Measurements from ENCODE around the gene ACP1.

The ACP1 gene

DNA sequence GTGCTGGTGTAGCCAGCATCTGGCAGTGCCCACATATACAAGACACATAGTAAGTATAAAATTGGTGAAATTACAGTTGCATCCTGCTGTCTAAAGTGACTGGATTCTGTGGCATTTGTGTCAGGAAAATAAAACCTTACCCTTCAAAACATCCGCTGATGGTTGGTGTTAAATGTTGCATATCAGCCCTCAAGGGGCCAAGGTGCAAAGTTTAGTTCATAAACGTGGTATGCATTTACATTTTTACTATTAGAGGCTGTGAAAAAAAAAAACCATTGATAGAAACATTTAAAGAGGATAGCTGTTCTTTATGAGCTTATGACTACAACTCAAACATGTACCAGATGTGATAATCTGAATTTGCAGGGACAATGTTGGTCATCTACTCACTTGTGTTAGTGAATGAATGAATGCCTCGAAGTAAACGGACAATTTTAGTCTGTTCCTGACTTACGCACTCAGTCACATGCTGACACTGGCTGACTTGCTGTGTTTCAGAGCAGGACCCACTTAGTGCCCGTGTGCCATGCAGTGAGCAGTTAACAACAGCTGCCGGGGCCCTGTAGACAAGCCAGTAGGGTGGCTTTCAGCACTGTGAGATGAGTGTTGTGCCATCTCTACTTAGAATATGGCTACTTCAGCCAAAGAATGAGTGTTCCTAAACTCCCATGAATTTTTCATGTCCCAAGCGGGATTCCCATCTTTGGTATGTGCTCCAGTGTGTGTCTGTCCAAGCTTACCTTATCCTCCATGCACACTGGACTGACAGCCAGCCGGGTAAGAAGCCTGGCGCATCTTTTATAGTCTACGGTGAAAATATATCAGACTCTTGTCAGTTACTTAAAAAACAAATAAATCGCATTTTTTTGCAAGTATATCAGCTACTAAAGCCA lies 17.9 kb downstream of the ACP1 start:
- DNase-seq: no peak

- DNase-seq: no peak
Observed at GRCh38 chr2:283996-284794, 19.4 kb downstream of the ACP1 start.

DNA sequence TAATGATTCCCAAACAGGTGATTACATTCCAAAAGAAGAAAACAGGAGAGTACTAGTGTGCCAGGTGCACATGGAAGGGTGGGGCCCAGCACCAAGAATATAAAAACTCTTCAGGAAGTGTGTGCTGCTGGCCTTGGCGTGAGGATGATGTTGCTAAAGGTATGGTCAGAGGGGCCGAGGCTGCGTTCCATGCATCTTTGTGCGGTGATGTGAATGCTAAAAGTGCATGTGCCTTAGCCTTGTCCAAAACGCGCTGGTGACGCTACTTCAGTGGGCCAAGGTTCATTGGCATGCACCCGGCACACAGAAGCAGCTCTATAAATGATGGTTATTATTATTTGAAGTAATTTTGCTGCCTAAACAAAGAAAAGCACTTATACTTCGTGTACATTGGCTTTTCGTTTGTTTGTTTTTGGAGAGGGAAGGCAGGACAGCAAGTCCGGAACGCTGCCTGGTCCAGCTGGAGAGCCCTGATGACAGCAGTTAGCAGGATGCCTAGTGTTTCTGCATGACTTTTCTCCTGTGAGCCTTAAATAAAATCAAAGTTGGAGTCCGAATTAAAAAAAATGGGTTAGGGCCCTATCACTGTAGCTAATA lies 20.2 kb downstream of the ACP1 start:
- DNase-seq: no peak

DNA sequence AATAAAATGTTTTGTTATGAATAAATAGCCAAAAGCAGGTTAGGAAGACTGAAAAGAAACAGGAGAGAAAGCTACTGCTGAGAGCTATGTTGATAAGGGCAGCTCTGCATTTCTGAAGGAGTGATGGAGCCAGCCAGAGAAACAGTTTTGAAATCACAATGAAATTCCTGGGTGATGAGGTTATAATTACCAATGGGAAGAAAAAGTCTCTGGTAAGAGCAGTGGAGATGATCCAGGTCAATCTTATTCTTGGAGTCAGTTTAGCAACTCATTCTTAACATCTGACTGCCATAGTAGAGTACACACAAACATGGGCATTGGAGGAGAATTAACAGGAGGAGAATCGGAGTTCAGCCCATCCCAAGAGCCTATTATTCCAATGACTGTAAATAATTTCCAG lies 20.8 kb downstream of the ACP1 start:
- no peak for DNase-seq

DNA sequence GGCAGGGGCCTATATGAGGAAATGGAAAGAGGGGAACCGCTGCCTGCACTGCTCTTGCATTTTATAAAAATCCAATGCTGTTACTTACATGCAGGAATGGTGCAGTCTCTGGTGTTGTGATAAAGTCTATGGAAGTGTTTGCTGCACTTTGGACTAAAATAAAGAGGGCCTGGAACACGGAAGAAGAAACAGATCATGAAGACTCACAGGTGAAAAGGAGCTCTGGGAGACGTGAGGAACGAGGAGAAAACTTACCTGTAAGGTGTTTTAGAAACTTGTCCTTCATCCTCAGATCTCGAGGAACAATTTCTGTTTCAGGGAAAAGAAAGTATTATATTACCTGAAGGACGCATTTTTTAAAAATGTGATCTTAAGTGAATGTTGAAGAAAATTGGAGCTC lies 21.3 kb downstream of the ACP1 start:
- DNase-seq: no peak

GRCh38 chr2:286774-287392 lies 22.1 kb downstream of the ACP1 start:
- DNase-seq: no peak

GRCh38 chr2:287471-287885 lies 22.7 kb downstream of the ACP1 start:
- DNase-seq: no peak

DNA sequence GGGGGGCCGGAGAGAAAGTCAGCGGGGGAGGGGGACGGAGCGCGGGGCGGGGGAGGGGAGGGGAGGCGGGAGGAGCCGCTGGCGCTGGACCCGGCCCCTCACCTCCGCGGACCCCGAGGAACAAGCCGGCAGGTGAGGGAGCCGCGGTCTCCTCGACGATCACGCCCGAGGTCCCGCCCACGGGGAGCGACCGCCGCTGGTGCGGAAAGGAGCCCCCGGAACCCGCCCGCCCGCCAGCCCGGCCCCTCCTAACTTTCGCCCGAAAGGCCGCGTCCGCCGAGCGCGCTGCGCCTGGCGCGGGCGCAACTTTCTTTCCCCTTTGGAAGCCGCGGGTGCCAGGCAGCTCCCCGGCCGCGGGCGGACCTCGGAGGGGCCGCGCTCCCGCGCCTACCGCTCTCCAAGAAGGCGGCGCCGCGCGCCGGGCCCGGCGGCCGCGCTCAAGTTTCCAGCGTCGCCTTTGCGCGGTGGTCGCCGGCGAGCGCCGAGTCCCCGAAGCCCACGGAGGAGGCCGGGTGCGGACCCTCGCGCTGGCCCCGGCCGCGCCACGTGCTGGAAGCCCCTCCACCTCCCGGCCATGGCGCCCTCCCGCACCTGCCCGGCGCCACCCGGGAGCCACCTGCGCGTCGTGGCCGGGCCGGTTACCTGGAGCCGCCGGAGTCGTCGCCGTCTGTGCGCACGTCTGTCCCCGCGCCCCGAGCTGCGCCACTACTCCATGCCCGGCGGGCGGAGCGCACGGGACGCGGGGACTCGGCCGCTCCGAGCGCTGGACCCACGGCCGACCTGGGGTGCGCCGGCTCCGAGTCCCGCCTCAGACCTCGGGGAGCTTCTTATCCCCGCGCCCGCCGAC lies 23.4 kb downstream of the ACP1 start, which contains the start of gene ALKAL2:
TSS of gene ALKAL2 (minus strand) at position 181 of the 847 bp plus-strand sequence. CDS start 256 bp downstream, outside the sequence.
- DNase-seq: no peak

DNA sequence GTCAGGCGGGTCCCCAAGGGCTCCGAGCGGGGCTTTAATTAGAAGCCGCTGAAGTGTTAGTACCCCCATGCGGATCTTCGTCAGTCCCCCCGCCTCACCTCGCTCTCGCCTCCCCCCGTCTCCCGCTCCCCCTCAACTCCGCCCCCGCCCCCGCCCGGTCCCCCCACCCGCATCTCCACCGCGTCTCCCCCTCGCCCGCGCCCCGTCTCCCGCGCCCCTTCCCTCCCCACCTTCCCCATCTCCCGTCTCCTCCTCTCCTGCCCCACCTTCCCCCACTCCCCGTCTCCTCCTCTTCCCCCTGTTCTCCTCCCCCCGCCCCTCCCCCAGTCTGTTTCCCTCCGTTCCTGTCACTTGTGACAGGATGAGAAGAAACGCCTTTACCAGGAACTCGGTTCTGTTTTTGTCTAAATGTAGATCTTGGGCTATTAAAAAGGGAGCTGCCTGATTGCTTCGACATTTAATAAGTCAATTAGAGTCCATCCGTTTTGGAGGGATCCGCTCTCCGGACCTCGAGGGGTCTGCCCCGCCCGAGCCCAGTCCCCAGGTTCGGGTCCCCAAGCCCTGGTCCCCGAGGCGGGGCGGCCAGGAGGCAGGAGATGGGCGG lies 24.1 kb downstream of the ACP1 start:
- DNase-seq: no peak

DNA sequence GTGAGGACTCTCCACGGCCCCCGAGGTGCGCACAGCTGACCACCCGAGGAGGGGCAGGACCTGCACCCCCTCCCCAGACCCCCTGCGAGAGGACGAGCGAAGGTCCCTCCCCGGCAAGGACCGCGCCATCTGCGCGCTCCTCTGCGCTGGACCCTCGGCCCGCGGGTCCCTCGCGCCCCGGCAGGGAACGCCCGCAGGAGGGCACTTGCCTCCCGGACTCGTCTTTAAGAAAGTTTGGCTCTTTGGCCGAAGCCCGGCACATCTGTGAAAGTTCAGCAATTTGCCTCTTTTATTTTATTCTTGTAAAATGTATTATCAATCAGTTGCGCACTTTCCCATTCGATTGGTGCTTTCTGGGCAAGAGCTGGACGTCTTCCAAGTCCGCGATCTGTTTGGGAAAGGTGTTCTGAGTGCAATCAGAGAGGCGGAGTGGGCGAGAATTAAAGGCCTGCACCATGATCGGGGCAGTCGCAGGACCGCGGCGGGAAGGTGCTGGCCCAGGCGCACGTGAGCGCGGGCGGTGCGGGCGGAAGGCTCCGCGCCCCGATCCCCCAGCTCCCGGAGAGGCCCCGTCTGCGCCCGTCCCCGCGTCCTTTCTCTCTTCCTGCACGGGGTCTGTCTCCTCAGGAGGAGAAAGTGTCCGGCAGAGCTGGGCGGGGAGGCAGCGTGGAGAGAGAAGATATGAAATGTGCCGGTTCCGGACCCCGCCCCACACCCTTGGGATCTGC lies 24.8 kb downstream of the ACP1 start:
- DNase-seq: no peak

DNA sequence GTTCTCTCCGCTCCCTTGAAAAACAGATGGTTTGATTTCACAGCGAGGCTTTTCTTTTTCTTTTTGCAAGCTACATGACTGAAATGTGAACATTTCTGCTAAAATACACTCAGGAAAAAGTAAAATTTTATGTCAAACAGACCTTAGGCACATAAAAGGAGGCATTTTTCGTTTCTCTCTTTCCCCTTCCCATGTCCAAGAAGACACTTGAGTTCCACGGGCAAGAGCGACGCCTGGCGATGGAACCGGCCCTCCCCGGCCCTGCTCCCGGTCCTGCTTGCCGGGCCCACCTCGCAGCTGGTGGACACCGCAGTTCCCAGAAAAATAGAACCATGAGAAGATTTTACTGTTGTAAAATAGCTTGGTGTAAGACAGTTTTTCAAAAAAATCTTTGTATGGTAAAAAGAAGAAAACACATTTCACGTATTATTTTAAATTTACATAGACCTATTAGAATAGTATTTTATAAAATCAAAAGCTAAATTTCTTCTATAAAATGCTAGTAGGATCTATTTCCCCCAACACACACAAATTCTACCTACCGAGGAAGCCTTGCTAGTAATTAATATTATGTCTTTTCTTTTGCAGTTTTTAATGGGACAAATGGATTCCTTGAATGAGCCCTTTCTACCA lies 25.5 kb downstream of the ACP1 start:
- DNase-seq: no peak

GRCh38 chr2:295090-295489 lies 30.3 kb downstream of the ACP1 start:
- no peak for DNase-seq

DNA sequence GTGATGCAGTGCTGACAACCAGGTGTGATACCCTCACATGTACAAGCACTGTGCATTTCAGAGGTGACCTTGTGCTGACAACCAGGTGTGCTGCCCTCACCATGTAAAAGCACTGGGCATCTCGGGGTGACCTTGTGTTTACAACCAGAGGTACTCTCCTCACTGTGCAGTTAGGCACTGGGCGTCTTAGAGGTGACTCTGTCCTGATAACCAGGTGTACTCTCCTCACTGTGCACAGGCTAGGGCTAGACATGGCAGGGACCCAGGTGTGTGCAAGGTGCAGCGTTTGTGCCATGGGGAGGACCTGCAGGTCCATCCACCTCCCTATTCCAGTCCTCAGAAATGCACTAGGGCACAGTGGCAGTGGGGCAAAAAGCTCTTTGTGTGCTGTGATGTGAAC lies 31.6 kb downstream of the ACP1 start:
- DNase-seq: no peak

- DNase-seq: no peak
Observed at GRCh38 chr2:305366-305765, 40.6 kb downstream of the ACP1 start.

DNA sequence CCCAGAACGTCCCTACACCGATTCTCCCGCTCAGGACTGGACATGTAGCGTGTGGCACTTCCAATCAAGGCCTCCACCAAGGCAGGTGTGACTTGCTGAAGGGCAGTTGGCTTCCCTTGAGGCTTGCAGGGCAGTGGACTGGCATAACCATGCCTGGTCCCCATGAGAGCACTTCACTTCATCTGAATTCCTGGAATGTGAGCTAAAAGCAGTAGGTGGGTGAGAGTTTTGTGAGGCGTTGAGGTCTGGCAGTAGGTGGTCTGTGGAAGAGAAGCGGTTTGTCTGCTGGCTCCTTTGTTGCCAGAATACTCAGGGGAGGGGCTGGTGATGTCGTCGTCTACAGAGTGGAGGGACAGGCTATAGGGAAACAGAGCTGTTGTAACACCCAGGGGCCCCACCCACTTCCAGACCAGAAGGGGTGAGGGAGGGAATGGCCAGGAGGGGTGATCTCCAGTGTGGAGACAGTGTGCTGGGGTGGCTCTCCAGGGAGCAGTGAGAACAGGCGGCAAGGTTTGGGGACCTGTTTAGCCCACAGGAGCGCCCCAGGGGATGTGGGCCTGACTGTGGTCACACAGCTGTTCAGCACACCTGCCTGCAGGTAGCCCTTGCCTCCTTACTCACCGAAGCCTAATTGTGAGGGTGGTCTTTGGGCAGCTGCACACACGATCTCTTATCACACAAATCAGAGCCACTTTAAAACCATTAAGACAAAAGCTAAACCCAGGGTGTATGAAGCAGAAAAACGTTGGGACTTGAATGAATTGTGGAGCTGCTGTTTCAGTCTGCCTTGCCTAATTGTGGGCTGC lies 44.6 kb downstream of the ACP1 start:
- no peak for DNase-seq

DNA sequence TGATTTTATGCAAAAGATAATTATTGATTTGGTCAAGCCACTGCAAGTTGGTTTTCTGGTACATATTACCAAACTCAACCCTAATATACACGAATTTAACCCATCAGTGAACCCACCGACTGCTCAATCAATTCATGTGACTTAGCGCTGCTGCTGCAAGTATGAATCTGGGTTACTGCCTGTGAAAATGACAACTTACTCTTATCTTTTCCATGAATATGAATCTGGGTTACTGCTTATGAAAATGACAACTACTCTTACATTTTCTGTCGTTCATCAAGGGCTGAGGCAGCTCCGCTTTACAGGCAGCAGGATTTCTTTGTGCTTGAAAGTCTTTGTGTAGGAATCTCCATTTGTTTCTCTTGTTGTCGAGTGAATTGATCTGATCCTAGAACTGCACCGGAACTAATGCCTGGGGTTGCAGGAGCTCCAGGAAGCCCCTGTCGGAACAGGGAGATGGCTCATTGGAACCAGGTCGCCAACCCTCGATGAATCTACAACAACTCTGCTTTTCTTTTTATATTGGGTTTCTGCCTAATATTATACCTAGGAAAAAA lies 45.3 kb downstream of the ACP1 start:
- DNase-seq: no peak

- no peak for DNase-seq
Observed at GRCh38 chr2:310994-311393, 46.2 kb downstream of the ACP1 start.

GRCh38 chr2:313991-314390 lies 49.2 kb downstream of the ACP1 start:
- DNase-seq: no peak

Measured in NCI-H187 treated with DMSO at 0.1 percent for 48 hours (cell line).